Muscle of leg (tissue), 11 donors: ENCODE results near the gene C14orf180. TPM values are rescaled to one million over a fixed set of nuclear protein-coding genes. Genes with fewer than 3 reads are reported as not detected.
"Not testable (repeated sequence)": the region's sequence is repeated elsewhere in the genome, so short reads cannot be mapped to it uniquely, and the experiment has no call there.

Source experiments
- DNase-seq: peaks from one replicate; pipeline ENCODE4 v3.0.0; 2013
- H3K27ac ChIP-seq: one replicate; pipeline ENCODE4 v1.5.1; 2013; ENCODE audit warnings: mild to moderate bottlenecking, low read length, control low read depth
- H3K27me3 ChIP-seq: one replicate; pipeline ENCODE4 v1.6.1; 2013; ENCODE audit warnings: low read length; ENCODE audit not compliant: control insufficient read depth, insufficient read depth
- H3K36me3 ChIP-seq: one replicate; pipeline ENCODE4 v1.6.1; 2013; ENCODE audit warnings: low read length; ENCODE audit not compliant: control insufficient read depth, insufficient read depth
- H3K4me1 ChIP-seq: one replicate; pipeline ENCODE4 v1.6.1; 2013; ENCODE audit warnings: low read length; ENCODE audit not compliant: control insufficient read depth, insufficient read depth
- H3K4me3 ChIP-seq: one replicate; pipeline ENCODE4 v1.5.1; 2013; ENCODE audit warnings: low read length, control low read depth
- H3K9me3 ChIP-seq: replicated peaks from 2 replicates; pipeline ENCODE4 v1.6.1; 2013; ENCODE audit warnings: low read depth, low read length; ENCODE audit not compliant: control insufficient read depth
- WGBS: methylation state at CpG from one replicate; pipeline ENCODE4 v1.1.5; 2013; ENCODE audit warnings: missing lambda C conversion rate; ENCODE audit not compliant: insufficient coverage; 5-methylcytosine and 5-hydroxymethylcytosine counted together
- polyA plus RNA-seq, 8 donors: library from polyadenylated mRNA; unstranded; fragments of 120-200 nt; gene quantifications; one replicate each; pipeline versions ENCODE4 v1.2.1 to v1.2.3, GENCODE V29; 2013; ENCODE audit warnings: inconsistent platforms in 1 of 8, low replicate concordance in 1 of 8; ENCODE audit not compliant: insufficient read length in 8 of 8, insufficient read depth in 1 of 8
- total RNA-seq: library from RNA; stranded (reverse); fragments of 120-200 nt; gene quantifications from one replicate; pipeline ENCODE4 v1.2.4, GENCODE V29; 2013

C14orf180 gene
- total and polyA plus RNA-seq, 9 donors, result 3.9 to 18.8 (median 11.6) TPM

DNA sequence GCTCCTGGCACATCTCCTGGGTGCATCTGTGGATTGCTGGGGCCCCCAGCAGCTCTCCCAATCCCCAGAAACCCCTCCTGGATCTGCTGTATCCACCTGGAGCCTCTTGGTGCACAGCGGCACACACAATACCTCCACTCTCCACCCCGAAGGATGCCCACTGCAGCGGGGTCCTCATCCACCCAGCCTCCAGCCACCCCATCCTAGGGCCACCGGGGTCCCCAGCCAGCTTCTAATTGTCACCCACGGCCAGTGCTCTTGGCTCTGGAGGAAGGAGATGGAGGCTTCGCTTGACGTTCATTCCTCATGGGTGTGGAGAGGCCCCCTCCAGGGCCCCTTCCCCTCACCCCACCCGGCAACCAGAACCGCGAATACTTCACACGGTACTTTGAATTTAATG lies 56.6 kb downstream of the C14orf180 start:
- H3K4me3 ChIP-seq, result no peak overlapping the region
- no peaks in the 10 kb centered on the region for H3K9me3 ChIP-seq
- DNase-seq, result no peak
- no peaks in the 10 kb centered on the region for H3K36me3 ChIP-seq
- no peak overlapping the region for H3K27ac ChIP-seq
- H3K27me3 ChIP-seq, result peaks cover 36% of the 10 kb centered on the region
- 83% methylated on average over 3 of the region's 11 CpGs for WGBS
- H3K4me1 ChIP-seq, result peaks cover 2% of the 10 kb centered on the region

DNA sequence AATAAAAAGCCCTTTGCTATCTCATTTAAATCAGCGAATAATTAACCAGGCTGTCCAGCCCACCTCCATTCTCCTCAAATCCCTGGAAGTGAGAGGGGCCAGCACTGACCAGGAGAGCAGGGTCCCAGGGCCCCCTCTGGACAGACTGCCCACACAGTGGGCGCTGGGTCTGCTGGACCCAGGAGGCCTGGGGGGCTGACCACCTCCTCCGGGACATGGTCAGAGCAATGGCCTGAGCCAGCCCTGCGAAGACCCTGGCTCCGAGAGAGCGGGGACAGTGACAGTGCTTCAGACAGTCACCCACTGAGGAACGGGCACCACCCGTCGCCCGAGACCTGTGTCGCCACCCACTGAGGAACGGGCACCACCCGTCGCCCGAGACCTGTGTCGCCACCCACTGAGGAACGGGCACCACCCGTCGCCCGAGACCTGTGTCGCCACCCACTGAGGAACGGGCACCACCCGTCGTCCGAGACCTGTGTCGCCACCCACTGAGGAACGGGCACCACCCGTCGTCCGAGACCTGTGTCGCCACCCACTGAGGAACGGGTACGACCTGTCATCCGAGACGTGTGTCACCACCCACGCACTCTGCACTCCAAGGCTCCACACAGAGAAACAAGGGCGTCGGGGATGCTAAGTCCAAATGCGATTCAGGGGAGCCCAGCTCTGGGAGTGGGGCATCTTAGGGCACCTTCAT lies 57.4 kb downstream of the C14orf180 start:
- H3K4me1 ChIP-seq, DNase-seq, H3K9me3 ChIP-seq, H3K36me3 ChIP-seq, H3K27ac ChIP-seq, H3K4me3 ChIP-seq: not testable (repeated sequence)
- peaks cover 34% of the 10 kb centered on the region for H3K27me3 ChIP-seq
- WGBS, result 89% methylated on average over 26 of the region's 39 CpGs

- no peak overlapping the region for H3K4me3 ChIP-seq
- H3K9me3 ChIP-seq, result no peaks in the 10 kb centered on the region
- peaks cover 2% of the 10 kb centered on the region for H3K4me1 ChIP-seq
- H3K27me3 ChIP-seq, result peaks cover 32% of the 10 kb centered on the region
- no peak for DNase-seq
- no peak overlapping the region for H3K27ac ChIP-seq
- WGBS, result no CpG with 5 or more reads among the region's 5 CpGs
- no peaks in the 10 kb centered on the region for H3K36me3 ChIP-seq
These were observed 58.0 kb downstream of the C14orf180 start for GRCh38 chr14:104637546-104638003.

- WGBS, result 40% methylated on average over 6 of the region's 12 CpGs
- Histone ChIP-seq H3K4me3 (no peak overlapping the region), H3K27me3 (peaks cover 28% of the 10 kb centered on the region), H3K36me3 (no peaks in the 10 kb centered on the region), H3K27ac (no peak overlapping the region), H3K9me3 (no peaks in the 10 kb centered on the region), H3K4me1 (peaks cover 2% of the 10 kb centered on the region)
- DNase-seq, result no peak
These were observed 58.6 kb downstream of the C14orf180 start for GRCh38 chr14:104638190-104638589.

DNA sequence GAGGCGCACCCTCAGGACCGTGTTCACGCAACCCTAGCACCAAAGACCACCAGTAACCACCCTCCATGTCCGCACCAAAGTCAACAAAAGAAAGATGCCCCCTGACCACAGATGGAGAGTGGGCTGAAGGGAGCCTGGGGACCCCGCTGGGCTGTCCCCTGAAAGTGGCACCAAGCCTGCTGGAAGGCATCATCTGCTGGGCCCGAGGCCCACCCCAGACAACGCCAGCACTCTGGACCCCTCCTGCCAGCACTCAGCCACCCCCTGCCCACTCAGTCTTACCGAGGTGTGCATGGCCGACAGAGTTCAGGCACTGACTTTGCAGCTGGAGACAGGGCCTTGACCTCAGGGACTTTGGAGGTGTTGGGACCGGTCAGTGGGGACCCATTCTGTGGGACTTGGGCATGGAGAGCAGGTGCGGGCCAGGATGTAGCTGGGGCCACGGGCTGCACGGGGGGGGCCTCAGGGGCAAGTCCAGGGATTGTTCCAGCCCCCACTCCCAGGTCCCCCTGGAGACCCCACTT lies 59.4 kb downstream of the C14orf180 start:
- Histone ChIP-seq H3K27ac (no peak overlapping the region), H3K27me3 (peaks cover 30% of the 10 kb centered on the region), H3K36me3 (no peaks in the 10 kb centered on the region), H3K4me1 (peaks cover 2% of the 10 kb centered on the region), H3K4me3 (no peak overlapping the region), H3K9me3 (no peaks in the 10 kb centered on the region)
- DNase-seq, result no peak
- 76% methylated on average over 5 of the region's 13 CpGs for WGBS

DNA sequence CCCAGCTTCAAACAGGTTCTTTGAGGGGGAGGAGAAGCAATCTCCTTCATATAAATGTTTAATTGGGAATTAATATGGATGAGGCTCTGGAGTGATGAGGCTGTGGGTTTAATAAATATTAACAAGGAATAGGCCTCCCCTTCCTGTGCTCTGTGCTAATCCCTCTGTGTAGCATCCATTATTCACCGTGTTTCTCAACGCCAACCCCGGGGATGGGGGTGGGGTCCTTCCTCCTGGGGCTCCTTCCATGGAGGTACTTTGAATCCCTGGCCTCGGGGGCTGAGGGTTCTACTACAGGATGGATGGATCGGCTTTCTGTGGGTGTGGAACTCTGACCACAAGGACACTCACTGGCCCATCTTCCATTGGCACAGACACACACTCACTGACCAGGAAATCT lies 59.9 kb downstream of the C14orf180 start:
- no peak for DNase-seq
- peaks cover 29% of the 10 kb centered on the region for H3K27me3 ChIP-seq
- no peak overlapping the region for H3K4me3 ChIP-seq
- no CpG with 5 or more reads among the region's 5 CpGs for WGBS
- H3K4me1 ChIP-seq, result peaks cover 2% of the 10 kb centered on the region
- H3K36me3 ChIP-seq, result no peaks in the 10 kb centered on the region
- no peaks in the 10 kb centered on the region for H3K9me3 ChIP-seq
- no peak overlapping the region for H3K27ac ChIP-seq

Other genes with a start within 250 kb of the C14orf180 start
- gene TMEM179, start 25.0 kb downstream of the C14orf180 start, total RNA-seq, result 0.49 TPM
- under 1 TPM; 0.38 to 0.95 (median 0.64) TPM for gene TMEM179, start 25.0 kb downstream of the C14orf180 start, polyA plus RNA-seq
- gene INF2, start 109.9 kb downstream of the C14orf180 start, total RNA-seq, result 31.1 TPM
- 10 to 100 TPM; 36.5 to 63.8 (median 48.8) TPM for gene INF2, start 109.9 kb downstream of the C14orf180 start, polyA plus RNA-seq
- 42.3 TPM for gene ADSS1, start 144.5 kb downstream of the C14orf180 start, total RNA-seq
- gene ADSS1, start 144.5 kb downstream of the C14orf180 start, polyA plus RNA-seq, result 10 to 100 TPM; 31.3 to 78.5 (median 57.7) TPM
- 92.4 TPM for gene SIVA1, start 173.4 kb downstream of the C14orf180 start, total RNA-seq
- gene SIVA1, start 173.4 kb downstream of the C14orf180 start, polyA plus RNA-seq, result 100 to 1,000 TPM in 1 of 8 donors, 10 to 100 TPM in 7; 66.1 to 110 (median 81.7) TPM
- gene AKT1, start 216.0 kb downstream of the C14orf180 start, total RNA-seq, result 135 TPM
- gene AKT1, start 216.0 kb downstream of the C14orf180 start, polyA plus RNA-seq, result 100 to 1,000 TPM; 137 to 255 (median 220) TPM
- gene ZBTB42, start 221.3 kb downstream of the C14orf180 start, total RNA-seq, result 3.3 TPM
- 1 to 10 TPM; 4.2 to 7.2 (median 5.3) TPM for gene ZBTB42, start 221.3 kb downstream of the C14orf180 start, polyA plus RNA-seq